ENCODE results near the gene MXRA7.

DNA sequence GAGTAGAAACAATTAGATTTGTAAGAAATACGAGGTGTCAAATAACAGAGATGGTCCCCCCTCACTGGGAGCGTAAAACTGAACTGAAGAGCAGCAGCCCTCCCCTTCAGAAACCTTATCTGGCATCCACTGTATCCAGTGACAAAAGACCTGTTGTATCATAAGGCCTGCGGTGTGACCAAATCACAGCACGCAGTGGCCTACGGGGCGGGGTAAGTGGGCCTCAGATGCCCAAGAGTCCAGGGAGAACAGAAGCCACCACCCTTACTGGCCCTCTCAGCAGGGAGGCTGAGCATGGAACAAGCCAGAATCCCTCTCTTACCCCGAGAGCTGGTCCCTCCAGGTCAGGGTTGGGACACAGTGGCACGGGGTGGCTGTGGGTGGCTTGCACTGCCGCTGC lies 10.2 kb upstream of the MXRA7 start:
- TF ChIP-seq, protein P1, sequence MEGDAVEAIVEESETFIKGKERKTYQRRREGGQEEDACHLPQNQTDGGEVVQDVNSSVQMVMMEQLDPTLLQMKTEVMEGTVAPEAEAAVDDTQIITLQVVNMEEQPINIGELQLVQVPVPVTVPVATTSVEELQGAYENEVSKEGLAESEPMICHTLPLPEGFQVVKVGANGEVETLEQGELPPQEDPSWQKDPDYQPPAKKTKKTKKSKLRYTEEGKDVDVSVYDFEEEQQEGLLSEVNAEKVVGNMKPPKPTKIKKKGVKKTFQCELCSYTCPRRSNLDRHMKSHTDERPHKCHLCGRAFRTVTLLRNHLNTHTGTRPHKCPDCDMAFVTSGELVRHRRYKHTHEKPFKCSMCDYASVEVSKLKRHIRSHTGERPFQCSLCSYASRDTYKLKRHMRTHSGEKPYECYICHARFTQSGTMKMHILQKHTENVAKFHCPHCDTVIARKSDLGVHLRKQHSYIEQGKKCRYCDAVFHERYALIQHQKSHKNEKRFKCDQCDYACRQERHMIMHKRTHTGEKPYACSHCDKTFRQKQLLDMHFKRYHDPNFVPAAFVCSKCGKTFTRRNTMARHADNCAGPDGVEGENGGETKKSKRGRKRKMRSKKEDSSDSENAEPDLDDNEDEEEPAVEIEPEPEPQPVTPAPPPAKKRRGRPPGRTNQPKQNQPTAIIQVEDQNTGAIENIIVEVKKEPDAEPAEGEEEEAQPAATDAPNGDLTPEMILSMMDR (conservative IDR thresholded peaks at IDR 0.05 in 1 of 2, IDR thresholded peaks at IDR 0.05 in 1 of 2; ENCODE audit: extremely low read depth in 1 of 2, insufficient read depth in 1 of 2, low read depth in 1 of 2, low read length in 2 of 2), result no peak
- no peak for TF ChIP-seq EZH2 (IDR thresholded peaks at IDR 0.05; ENCODE audit: borderline replicate concordance, low read length)
